ENCODE results near the gene LHFPL3. TPM values are rescaled to one million over a fixed set of nuclear protein-coding genes. Genes with fewer than 3 reads are reported as not detected.

LHFPL3 gene
- total and polyA plus RNA-seq, 2 donors (not counting 3 experiments of a cell fraction or from before 2014, with no cell fraction given), result not detected

GRCh38 chr7:104816537-104816936 is 488.1 kb downstream of the LHFPL3 start:
- Histone ChIP-seq H3K36me3 (ENCODE audit: control insufficient read depth in 2 of 2, extremely low read depth in 1 of 2, insufficient read depth in 2 of 2, low read length in 2 of 2) (no peaks in the 10 kb centered on the region), H4K20me1 (replicated peaks; ENCODE audit: control insufficient read depth, extremely low read depth, insufficient read depth, low read length) (no peaks in the 10 kb centered on the region), H3K4me1 (ENCODE audit: control insufficient read depth, extremely low read depth, insufficient read depth, low read length) (no peaks in the 10 kb centered on the region), H3K27ac (ENCODE audit: insufficient read depth, low read depth, low read length) (no peak overlapping the region), H2AFZ (ENCODE audit: low read depth, low read length) (no peak overlapping the region), H3K79me2 (ENCODE audit: control insufficient read depth, insufficient read depth, low read length) (no peaks in the 10 kb centered on the region), H3K9ac (replicated peaks; ENCODE audit: extremely low read depth, insufficient read depth, low read length) (no peak overlapping the region), H3K4me3 (replicated peaks in 1 of 3; ENCODE audit: insufficient read depth in 1 of 3, low read depth in 1 of 3, low read length in 3 of 3) (no peak overlapping the region), H3K9me1 (replicated peaks; ENCODE audit: control insufficient read depth, extremely low read depth, insufficient read depth, low read length) (no peaks in the 10 kb centered on the region), H3K9me3 (replicated peaks; ENCODE audit: control insufficient read depth, insufficient read depth, low read length) (no peaks in the 10 kb centered on the region), H3K27me3 (ENCODE audit: control insufficient read depth in 2 of 2, insufficient read depth in 2 of 2, low read length in 2 of 2) (peaks cover 5 to 6% of the 10 kb centered on the region in 2 experiments), H3K4me2 (ENCODE audit: insufficient read depth, low read length) (no peak overlapping the region)
- no TSS peak for BruUV-seq (replicated peaks)
- no peak for DNase-seq (ENCODE audit: low read depth, low spot score)
- dilution Hi-C loops (cut with MboI; ENCODE audit: extremely low pct_ligation_motif_present, low sequenced_read_pairs) (no loop called here), intact Hi-C loops (cut with micrococcal nuclease) (no loop called here)
- no peak for TF ChIP-seq MAX (IDR thresholded peaks at IDR 0.05; ENCODE audit: insufficient read depth, insufficient read length)
- CTCF ChIA-PET, result no interaction called here
- POLR2A ChIA-PET, result no interaction called here
- no peak for FAIRE-seq

DNA sequence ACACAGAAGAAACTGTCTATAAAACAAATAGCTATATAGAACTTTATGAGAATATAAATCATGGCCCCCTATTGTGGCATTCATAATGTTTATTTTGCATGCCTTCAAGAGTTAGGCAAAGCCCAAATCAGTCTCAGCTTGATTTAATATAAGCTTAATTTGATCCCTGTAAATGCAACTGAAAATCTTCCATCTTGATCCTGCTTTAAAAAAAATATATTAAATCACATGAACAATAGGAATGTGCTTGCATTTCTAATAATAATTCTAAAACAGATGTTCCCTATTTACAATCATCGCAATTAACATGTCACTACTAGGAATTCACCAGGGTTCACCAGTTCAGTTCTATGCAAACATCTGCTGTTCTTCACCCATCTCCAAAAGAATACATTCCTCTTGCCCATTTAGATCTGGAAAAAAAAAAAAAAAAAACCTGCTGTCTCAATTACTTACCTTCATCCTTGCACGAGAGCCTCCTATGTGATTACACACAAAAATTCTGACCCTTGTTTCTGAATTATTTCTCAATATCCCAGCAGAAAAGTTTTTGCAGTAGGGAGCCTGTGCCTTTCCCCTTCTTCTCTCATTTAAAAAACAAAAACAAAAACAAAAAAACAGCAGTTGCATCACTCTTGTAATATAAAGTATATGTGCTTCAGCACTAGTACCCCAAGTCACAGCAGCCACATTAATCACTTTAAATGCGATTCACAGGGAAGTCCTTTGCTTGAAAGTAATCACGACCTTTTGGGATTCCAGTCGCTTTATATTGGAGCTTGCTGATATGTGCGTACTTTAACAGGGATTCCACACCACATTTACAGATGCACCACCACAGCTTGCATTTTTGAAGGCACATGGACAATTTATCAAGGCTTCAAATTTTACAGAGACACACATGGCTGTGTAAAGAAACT is 490.8 kb downstream of the LHFPL3 start:
- no peak overlapping the region for H3K4me2 ChIP-seq (ENCODE audit: insufficient read depth, low read length)
- FAIRE-seq (no peak), DNase-seq (ENCODE audit: low read depth, low spot score) (no peak)
- POLR2A ChIA-PET, result no interaction called here
- no peak for TF ChIP-seq POLR2AphosphoS5 (IDR thresholded peaks at IDR 0.05; ENCODE audit: insufficient read depth, low read depth, low read length)
- TF ChIP-seq MAX (IDR thresholded peaks at IDR 0.05; ENCODE audit: insufficient read depth, insufficient read length), result no peak
- no peak for TF ChIP-seq FOS (IDR thresholded peaks at IDR 0.05; ENCODE audit: borderline replicate concordance, insufficient read depth, low read length)
- no peak for TF ChIP-seq POLR2A (IDR thresholded peaks at IDR 0.05; ENCODE audit: low read depth, low read length)
- no peak for TF ChIP-seq EZH2 (IDR thresholded peaks at IDR 0.05; ENCODE audit: borderline replicate concordance, low read depth, low read length, severe bottlenecking)
- no peak for TF ChIP-seq GATA2 (IDR thresholded peaks at IDR 0.05; ENCODE audit: insufficient read depth, insufficient read length, low read depth, low read length)
- no peak for TF ChIP-seq CTCF (IDR thresholded peaks at IDR 0.05; ENCODE audit: extremely low read depth in 1 of 2, insufficient read depth in 1 of 2, low read depth in 1 of 2, low read length in 2 of 2)
- no peak for TF ChIP-seq JUN (IDR thresholded peaks at IDR 0.05; ENCODE audit: borderline replicate concordance, insufficient read depth, insufficient read length, low read depth)
- TF ChIP-seq MYC (IDR thresholded peaks at IDR 0.05; ENCODE audit: low read depth, low read length), result no peak
- CTCF ChIA-PET, result interaction anchor here (1.4 kb wide), 1 partner anchor 19 kb away, joined by 3 read pairs; no protein-coding TSS in a partner anchor
- no peaks in the 10 kb centered on the region for H3K4me1 ChIP-seq (ENCODE audit: control insufficient read depth, extremely low read depth, insufficient read depth, low read length)
- H3K27ac ChIP-seq (ENCODE audit: insufficient read depth, low read depth, low read length), result no peak overlapping the region
- peaks cover 3 to 6% of the 10 kb centered on the region in 2 experiments for H3K27me3 ChIP-seq (ENCODE audit: control insufficient read depth in 2 of 2, insufficient read depth in 2 of 2, low read length in 2 of 2)
- no peaks in the 10 kb centered on the region for H3K9me1 ChIP-seq (replicated peaks; ENCODE audit: control insufficient read depth, extremely low read depth, insufficient read depth, low read length)
- no TSS peak for BruUV-seq (replicated peaks)
- dilution Hi-C loops (cut with MboI; ENCODE audit: extremely low pct_ligation_motif_present, low sequenced_read_pairs), result no loop called here
- no peaks in the 10 kb centered on the region for H3K36me3 ChIP-seq (ENCODE audit: control insufficient read depth in 2 of 2, extremely low read depth in 1 of 2, insufficient read depth in 2 of 2, low read length in 2 of 2)
- no peak overlapping the region for H3K9ac ChIP-seq (replicated peaks; ENCODE audit: extremely low read depth, insufficient read depth, low read length)
- intact Hi-C loops (cut with micrococcal nuclease), result no loop called here
- H3K79me2 ChIP-seq (ENCODE audit: control insufficient read depth, insufficient read depth, low read length), result no peaks in the 10 kb centered on the region
- no peaks in the 10 kb centered on the region for H3K9me3 ChIP-seq (replicated peaks; ENCODE audit: control insufficient read depth, insufficient read depth, low read length)
- no peak overlapping the region for H3K4me3 ChIP-seq (replicated peaks in 1 of 3; ENCODE audit: insufficient read depth in 1 of 3, low read depth in 1 of 3, low read length in 3 of 3)
- no peak overlapping the region for H2AFZ ChIP-seq (ENCODE audit: low read depth, low read length)
- H4K20me1 ChIP-seq (replicated peaks; ENCODE audit: control insufficient read depth, extremely low read depth, insufficient read depth, low read length), result no peaks in the 10 kb centered on the region

Data from endothelial cell of umbilical vein (primary cell).